Lower lobe of right lung (tissue), 2 donors: Measurements from ENCODE around the gene LAMA4. TPM values are rescaled to one million over a fixed set of nuclear protein-coding genes. Genes with fewer than 3 reads are reported as not detected.

Experiments
- ATAC-seq, 2 donors: fragments of 200-7000 bp; cut with Tn5 transposase; one replicate each; pipeline ENCODE4 v1.9.1; 2020 to 2022; ENCODE audit warnings: mild to moderate bottlenecking in 2 of 2, moderate library complexity in 2 of 2
- DNase-seq: peaks from one replicate; pipeline ENCODE4 v3.0.0-alpha.2; 2020
- H3K27ac ChIP-seq: fragments of 200-600 bp; one replicate; pipeline ENCODE4 v1.8.0; 2022
- H3K27me3 ChIP-seq: fragments of 200-600 bp; one replicate; pipeline ENCODE4 v1.8.0; 2022; ENCODE audit warnings: low read depth
- H3K36me3 ChIP-seq: fragments of 200-600 bp; one replicate; pipeline ENCODE4 v1.8.0; 2022; ENCODE audit warnings: mild to moderate bottlenecking
- H3K4me1 ChIP-seq: fragments of 200-600 bp; one replicate; pipeline ENCODE4 v1.8.0; 2022
- H3K4me3 ChIP-seq: fragments of 200-600 bp; one replicate; pipeline ENCODE4 v1.8.0; 2022; ENCODE audit warnings: mild to moderate bottlenecking
- H3K9me3 ChIP-seq: fragments of 200-600 bp; one replicate; pipeline ENCODE4 v1.8.0; 2022
- intact Hi-C: fragments of 100-400 bp; cut with DNase I; formaldehyde crosslinking; loops from one replicate; pipeline ENCODE4 v1.11.0; 2022
- total RNA-seq: library from RNA; stranded (reverse); fragmentation: NEBNext Ultra II Directional; extraction: Animal tissue kit (Norgen Biotek cat#: 25700); gene quantifications from one replicate; pipeline ENCODE4 v1.2.1, GENCODE V29; 2021
- TF ChIP-seq, protein P1 (sequence below): fragments of 200-600 bp; IDR thresholded peaks from one replicate; pipeline ENCODE4 v1.8.0; 2022; ENCODE audit warnings: antibody characterized with exemption, mild to moderate bottlenecking
- donor health status: DM: no; HTN: yes; CAD: no; lungs with severe emphysema.

LAMA4 gene
- total RNA-seq, 1 donor from 2014 or later: 91.2 TPM

DNA sequence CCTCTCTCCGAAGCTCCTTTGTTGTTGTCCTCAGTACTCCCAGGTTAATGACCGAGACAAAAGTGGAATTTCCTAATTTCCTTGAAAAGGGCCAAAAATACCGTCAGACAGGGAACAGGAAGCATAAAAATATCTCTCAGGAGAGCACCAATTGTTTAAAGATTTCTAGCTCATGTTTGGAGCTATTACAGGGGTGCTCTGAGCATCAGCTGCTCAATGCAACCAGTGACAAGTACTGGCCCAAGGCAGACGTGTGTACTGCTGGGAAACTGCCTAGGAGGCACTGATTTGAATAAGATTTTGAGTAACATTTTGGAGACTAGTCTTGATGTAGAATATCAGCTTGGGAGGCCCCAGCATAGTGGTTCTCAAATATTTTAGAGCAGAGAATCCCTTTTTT is 17.3 kb downstream of the LAMA4 start:
- Histone ChIP-seq H3K9me3 (no peaks in the 10 kb centered on the region), H3K36me3 (no peaks in the 10 kb centered on the region), H3K27ac (no peak overlapping the region), H3K4me3 (no peak overlapping the region), H3K4me1 (peaks cover 44% of the 10 kb centered on the region), H3K27me3 (no peaks in the 10 kb centered on the region)
- ATAC-seq (no peak), DNase-seq (no peak)
- TF ChIP-seq, protein P1, sequence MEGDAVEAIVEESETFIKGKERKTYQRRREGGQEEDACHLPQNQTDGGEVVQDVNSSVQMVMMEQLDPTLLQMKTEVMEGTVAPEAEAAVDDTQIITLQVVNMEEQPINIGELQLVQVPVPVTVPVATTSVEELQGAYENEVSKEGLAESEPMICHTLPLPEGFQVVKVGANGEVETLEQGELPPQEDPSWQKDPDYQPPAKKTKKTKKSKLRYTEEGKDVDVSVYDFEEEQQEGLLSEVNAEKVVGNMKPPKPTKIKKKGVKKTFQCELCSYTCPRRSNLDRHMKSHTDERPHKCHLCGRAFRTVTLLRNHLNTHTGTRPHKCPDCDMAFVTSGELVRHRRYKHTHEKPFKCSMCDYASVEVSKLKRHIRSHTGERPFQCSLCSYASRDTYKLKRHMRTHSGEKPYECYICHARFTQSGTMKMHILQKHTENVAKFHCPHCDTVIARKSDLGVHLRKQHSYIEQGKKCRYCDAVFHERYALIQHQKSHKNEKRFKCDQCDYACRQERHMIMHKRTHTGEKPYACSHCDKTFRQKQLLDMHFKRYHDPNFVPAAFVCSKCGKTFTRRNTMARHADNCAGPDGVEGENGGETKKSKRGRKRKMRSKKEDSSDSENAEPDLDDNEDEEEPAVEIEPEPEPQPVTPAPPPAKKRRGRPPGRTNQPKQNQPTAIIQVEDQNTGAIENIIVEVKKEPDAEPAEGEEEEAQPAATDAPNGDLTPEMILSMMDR: no peak
- intact Hi-C loops: no loop called here

DNA sequence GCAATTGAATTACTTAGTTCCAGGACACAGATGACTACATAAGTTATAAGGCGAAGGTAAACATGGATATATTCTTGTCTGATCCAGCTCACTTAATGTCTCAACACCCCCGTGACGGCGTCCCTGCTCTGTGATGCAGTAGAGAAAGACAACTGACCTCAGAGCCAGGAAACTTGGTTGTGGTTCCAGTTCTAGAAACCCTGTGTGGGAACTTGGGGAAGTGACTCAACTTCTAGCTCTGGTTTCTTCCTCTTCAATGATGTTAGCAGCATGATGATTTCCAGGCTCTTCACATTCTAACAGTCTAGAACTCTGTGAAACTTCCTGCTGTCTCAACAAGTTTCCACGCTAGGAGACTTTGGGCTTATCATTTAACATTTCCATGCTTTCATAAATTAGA is 18.4 kb downstream of the LAMA4 start:
- no peaks in the 10 kb centered on the region for H3K36me3 ChIP-seq
- peaks cover 55% of the 10 kb centered on the region for H3K4me1 ChIP-seq
- intact Hi-C loops: no loop called here
- H3K27ac ChIP-seq: no peak overlapping the region
- peak; percentile 18 to 23 for ATAC-seq
- no peak overlapping the region for H3K4me3 ChIP-seq
- no peak for DNase-seq
- H3K9me3 ChIP-seq: no peaks in the 10 kb centered on the region
- TF ChIP-seq, protein P1: no peak
- H3K27me3 ChIP-seq: no peaks in the 10 kb centered on the region

DNA sequence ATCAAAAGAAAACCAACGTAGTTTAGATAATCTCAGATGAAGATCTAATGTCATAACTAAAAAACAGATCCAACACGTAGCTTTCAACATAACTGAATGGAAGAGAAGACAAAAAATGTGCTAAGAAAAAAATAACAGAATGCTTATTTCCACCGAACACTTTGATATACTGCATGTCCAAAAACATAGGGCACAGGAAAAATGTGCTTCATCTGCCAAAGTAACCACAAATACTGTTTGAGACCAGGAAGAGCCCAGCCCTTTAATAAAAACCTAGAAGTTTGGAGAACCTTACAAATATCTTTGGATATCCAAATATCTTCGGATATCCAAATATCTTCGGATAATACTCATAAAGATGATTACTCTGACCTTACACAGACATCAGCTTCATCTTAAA is 19.8 kb downstream of the LAMA4 start:
- DNase-seq (no peak), ATAC-seq (no peak)
- Histone ChIP-seq H3K4me3 (no peak overlapping the region), H3K9me3 (no peaks in the 10 kb centered on the region), H3K36me3 (no peaks in the 10 kb centered on the region), H3K4me1 (peaks cover 55% of the 10 kb centered on the region), H3K27ac (no peak overlapping the region), H3K27me3 (no peaks in the 10 kb centered on the region)
- TF ChIP-seq, protein P1: no peak
- intact Hi-C loops: no loop called here

DNA sequence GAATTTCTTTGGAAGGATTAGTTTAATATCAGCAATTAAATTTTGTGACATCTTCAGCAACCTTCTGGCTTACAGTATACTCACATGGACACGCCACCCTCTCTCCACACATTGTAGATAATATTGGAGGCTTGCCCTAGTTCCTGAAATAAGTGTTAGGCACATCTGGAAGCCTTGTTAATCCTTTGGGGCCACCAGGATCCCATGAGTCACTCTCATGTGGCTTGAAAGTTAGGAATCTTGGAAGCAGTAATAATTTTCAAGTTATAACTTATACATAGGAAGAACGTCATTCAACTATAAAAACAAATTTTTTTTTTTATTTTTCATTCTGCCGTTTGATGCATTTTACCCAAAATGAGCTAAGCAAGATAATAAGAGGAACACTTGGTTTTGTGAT is 20.5 kb downstream of the LAMA4 start:
- Histone ChIP-seq H3K4me3 (no peak overlapping the region), H3K9me3 (no peaks in the 10 kb centered on the region), H3K4me1 (peaks cover 56% of the 10 kb centered on the region), H3K27ac (no peak overlapping the region), H3K36me3 (no peaks in the 10 kb centered on the region), H3K27me3 (no peaks in the 10 kb centered on the region)
- ATAC-seq (no peak), DNase-seq (no peak)
- TF ChIP-seq, protein P1: no peak
- intact Hi-C loops: no loop called here

DNA sequence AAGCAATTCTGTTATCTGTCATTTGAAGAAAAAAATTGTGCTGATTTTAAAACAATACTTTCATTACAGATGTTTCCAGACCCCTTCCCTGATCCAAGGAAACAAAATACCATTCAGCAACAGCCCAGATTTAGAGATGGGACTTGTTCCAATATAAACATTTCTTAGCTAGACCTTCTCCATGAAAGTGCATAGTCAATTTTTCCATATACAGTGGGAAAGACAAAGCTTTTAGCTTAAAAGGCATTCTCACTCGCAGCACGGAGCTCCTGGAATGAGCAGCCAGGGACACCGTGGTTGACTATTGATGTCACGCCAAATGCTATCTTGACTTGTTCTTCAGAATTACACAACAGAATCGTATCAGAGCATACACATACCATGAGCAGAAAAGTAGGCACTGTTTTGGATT is 21.5 kb downstream of the LAMA4 start:
- Histone ChIP-seq H3K36me3 (no peaks in the 10 kb centered on the region), H3K27ac (no peak overlapping the region), H3K4me1 (peaks cover 57% of the 10 kb centered on the region), H3K4me3 (no peak overlapping the region), H3K27me3 (no peaks in the 10 kb centered on the region), H3K9me3 (no peaks in the 10 kb centered on the region)
- ATAC-seq (no peak), DNase-seq (no peak)
- intact Hi-C loops: no loop called here
- TF ChIP-seq, protein P1: no peak

DNA sequence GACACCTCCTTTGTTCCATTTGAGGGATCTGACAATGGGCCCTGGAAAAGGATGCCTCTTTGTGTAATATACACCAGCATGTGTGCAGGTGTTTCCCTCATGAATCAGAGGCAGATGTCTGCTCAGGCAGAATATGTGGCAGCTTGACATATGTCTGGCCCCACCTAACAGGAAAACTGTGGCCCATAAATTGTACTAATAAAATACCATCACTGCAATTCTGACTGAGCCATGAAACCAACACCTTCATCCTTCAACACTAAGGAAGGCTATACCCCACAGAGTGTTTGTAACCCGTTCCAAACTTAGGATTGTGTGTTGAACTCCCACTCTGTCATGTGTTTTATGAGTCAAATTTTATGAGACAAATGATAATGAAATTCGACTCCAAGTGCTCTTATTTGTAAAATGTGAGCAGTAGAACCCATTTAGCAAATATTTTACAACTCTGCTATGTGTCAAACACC is 22.7 kb downstream of the LAMA4 start:
- ATAC-seq (no peak), DNase-seq (no peak)
- TF ChIP-seq, protein P1: no peak
- Histone ChIP-seq H3K9me3 (no peaks in the 10 kb centered on the region), H3K4me3 (no peak overlapping the region), H3K27me3 (no peaks in the 10 kb centered on the region), H3K4me1 (peaks cover 52% of the 10 kb centered on the region), H3K36me3 (no peaks in the 10 kb centered on the region), H3K27ac (no peak overlapping the region)
- intact Hi-C loops: no loop called here
